Left lung (tissue), 10 donors: ENCODE results near the gene ITPR2. TPM values are rescaled to one million over a fixed set of nuclear protein-coding genes. Genes with fewer than 3 reads are reported as not detected.

ENCODE experiments used
- ATAC-seq: fragments of 200-7000 bp; cut with Tn5 transposase; one replicate; pipeline ENCODE4 v1.9.1; 2020; ENCODE audit warnings: moderate library complexity
- DNase-seq, 4 donors: peaks; one replicate each; pipeline ENCODE4 v3.0.0-alpha.2; 2013 to 2020
- H3K27ac ChIP-seq, 2 donors: fragments of 200-600 bp; sonication (generic) in 1 of 2; one replicate each; pipeline versions ENCODE4 v1.5.0 to v1.8.0; 2020 to 2021
- H3K27me3 ChIP-seq, 2 donors: fragments of 200-600 bp; sonication (generic) in 1 of 2; one replicate each; pipeline versions ENCODE4 v1.5.0 to v1.8.0; 2020 to 2021
- H3K36me3 ChIP-seq, 2 donors: fragments of 200-600 bp; sonication (generic) in 1 of 2; one replicate each; pipeline versions ENCODE4 v1.5.0 to v1.8.0; 2020 to 2021
- H3K4me1 ChIP-seq, 2 donors: fragments of 200-600 bp; one replicate each; pipeline ENCODE4 v1.8.0; 2021
- H3K4me3 ChIP-seq, 2 donors: fragments of 200-600 bp; sonication (generic) in 1 of 2; one replicate each; pipeline versions ENCODE4 v1.5.0 to v1.8.0; 2020 to 2021; ENCODE audit warnings: mild to moderate bottlenecking in 1 of 2
- H3K9me3 ChIP-seq, 2 donors: fragments of 200-600 bp; sonication (generic) in 1 of 2; one replicate each; pipeline versions ENCODE4 v1.5.0 to v1.8.0; 2020 to 2021
- intact Hi-C, 2 donors: fragments of 100-400 bp; cut with DNase I; formaldehyde crosslinking; loops; one replicate each; pipeline versions ENCODE4 v1.11.2 to v1.14.2; 2022
- polyA plus RNA-seq, 6 donors: library from polyadenylated mRNA; unstranded; fragments of 120-200 nt; gene quantifications; one replicate each; pipeline ENCODE4 v1.2.1, GENCODE V29; 2013; ENCODE audit not compliant: insufficient read length in 6 of 6
- total RNA-seq, 2 donors: library from RNA; stranded (reverse); fragmentation: NEBNext Ultra II Directional; extraction: Animal tissue kit (Norgen Biotek cat#: 25700); gene quantifications; one replicate each; pipeline ENCODE4 v1.2.1, GENCODE V29; 2021
- TF ChIP-seq, protein P1 (sequence below), 2 donors: fragments of 200-600 bp; sonication (generic) in 1 of 2; IDR thresholded peaks; one replicate each; pipeline versions ENCODE4 v1.5.0 to v1.8.0; 2021; ENCODE audit warnings: antibody characterized with exemption in 2 of 2
- donor health status: DM: no; HTN: yes; CAD: no.
- donor health status: DM: no; HTN: no; CAD: no.

ITPR2 gene
- total and polyA plus RNA-seq, 8 donors, result 5.5 to 67.8 (median 7.5) TPM

DNA sequence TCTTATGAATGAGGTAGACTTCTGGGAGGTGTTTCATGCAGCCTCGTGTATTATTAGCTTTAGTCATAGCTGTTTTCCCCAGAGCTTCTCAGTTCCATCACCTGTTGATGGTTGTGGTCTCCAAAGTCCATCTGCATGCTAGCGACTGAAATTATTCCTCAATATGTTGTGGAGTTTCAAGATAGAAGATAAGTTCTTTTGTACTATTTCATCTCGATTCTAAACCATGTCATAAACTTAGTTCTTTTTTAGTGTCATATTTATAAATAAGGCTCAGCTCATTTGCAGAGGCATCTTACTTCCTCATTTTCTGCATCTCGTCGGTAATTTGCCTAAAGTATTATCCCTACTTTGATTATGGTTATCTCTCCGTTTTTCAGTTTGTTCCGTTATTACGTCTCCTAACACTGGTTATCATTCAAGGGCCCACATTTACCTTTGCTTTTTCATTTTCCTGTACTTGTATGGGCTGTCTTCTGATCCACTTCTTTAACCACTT is 119.1 kb downstream of the ITPR2 start:
- DNase-seq (no peak), ATAC-seq (no peak)
- intact Hi-C loops, result no loop called here
- Histone ChIP-seq H3K27ac (no peak overlapping the region), H3K4me3 (no peak overlapping the region), H3K9me3 (no peaks in the 10 kb centered on the region), H3K4me1 (peaks cover 0 to 4% of the 10 kb centered on the region in 2 donors), H3K36me3 (peaks cover 0 to 27% of the 10 kb centered on the region in 2 donors), H3K27me3 (no peaks in the 10 kb centered on the region)
- TF ChIP-seq, protein P1, sequence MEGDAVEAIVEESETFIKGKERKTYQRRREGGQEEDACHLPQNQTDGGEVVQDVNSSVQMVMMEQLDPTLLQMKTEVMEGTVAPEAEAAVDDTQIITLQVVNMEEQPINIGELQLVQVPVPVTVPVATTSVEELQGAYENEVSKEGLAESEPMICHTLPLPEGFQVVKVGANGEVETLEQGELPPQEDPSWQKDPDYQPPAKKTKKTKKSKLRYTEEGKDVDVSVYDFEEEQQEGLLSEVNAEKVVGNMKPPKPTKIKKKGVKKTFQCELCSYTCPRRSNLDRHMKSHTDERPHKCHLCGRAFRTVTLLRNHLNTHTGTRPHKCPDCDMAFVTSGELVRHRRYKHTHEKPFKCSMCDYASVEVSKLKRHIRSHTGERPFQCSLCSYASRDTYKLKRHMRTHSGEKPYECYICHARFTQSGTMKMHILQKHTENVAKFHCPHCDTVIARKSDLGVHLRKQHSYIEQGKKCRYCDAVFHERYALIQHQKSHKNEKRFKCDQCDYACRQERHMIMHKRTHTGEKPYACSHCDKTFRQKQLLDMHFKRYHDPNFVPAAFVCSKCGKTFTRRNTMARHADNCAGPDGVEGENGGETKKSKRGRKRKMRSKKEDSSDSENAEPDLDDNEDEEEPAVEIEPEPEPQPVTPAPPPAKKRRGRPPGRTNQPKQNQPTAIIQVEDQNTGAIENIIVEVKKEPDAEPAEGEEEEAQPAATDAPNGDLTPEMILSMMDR (IDR thresholded peaks at IDR 0.05), result no peak

DNA sequence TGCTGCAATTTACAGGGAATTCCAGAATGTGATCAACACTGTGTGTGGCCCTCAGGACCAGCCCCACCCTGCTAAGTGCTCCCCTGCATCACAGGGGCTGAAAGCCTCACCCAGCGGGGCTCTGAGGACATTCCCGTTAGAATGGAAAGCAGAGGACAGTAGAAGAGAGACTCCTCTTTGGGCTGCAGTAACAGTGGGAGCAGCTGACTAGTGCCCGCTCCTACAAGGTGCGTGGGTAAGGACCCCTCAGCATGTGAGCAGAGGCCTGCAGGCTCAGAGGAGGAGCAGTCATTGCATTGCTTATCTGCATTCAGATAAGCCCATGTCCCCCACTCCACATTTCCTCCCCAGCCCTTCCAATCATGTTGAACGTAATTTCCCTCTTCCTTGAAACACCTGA is 120.1 kb downstream of the ITPR2 start:
- intact Hi-C loops, result no loop called here

DNA sequence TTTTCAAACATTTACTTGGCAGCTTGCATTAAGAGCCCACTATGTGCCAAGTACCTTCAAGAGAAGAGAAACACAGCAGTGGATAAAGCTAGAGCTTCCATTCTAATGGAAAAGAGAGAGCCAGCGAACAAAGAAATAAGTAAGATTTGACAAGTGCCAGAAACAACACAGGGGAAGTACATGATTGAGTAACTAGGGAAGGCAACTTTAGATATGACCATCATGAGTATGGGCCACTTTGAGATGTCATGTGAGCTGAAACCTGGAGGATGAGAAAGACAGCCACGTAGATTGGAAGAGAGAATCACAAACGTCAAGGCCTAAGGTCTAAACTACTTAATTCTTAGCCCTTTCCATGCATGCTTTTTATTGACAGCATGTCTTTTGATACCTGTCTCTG is 121.4 kb downstream of the ITPR2 start:
- H3K27me3 ChIP-seq, result no peaks in the 10 kb centered on the region
- TF ChIP-seq, protein P1 (IDR thresholded peaks at IDR 0.05), result no peak
- intact Hi-C loops, result no loop called here
- DNase-seq, result no peak
- ATAC-seq, result no peak
- H3K4me1 ChIP-seq, result peaks cover 0 to 4% of the 10 kb centered on the region in 2 donors
- peaks cover 0 to 27% of the 10 kb centered on the region in 2 donors for H3K36me3 ChIP-seq
- no peaks in the 10 kb centered on the region for H3K9me3 ChIP-seq
- no peak overlapping the region for H3K27ac ChIP-seq
- no peak overlapping the region for H3K4me3 ChIP-seq

More for the DNA sequence above, 120.1 kb downstream of the ITPR2 start:
- Histone ChIP-seq H3K9me3 (no peaks in the 10 kb centered on the region), H3K27me3 (no peaks in the 10 kb centered on the region), H3K4me1 (peaks cover 0 to 4% of the 10 kb centered on the region in 2 donors), H3K36me3 (peaks cover 0 to 27% of the 10 kb centered on the region in 2 donors), H3K27ac (no peak overlapping the region), H3K4me3 (no peak overlapping the region)
- no peak for ATAC-seq
- no peak for DNase-seq
- TF ChIP-seq, protein P1 (IDR thresholded peaks at IDR 0.05), result no peak

DNA sequence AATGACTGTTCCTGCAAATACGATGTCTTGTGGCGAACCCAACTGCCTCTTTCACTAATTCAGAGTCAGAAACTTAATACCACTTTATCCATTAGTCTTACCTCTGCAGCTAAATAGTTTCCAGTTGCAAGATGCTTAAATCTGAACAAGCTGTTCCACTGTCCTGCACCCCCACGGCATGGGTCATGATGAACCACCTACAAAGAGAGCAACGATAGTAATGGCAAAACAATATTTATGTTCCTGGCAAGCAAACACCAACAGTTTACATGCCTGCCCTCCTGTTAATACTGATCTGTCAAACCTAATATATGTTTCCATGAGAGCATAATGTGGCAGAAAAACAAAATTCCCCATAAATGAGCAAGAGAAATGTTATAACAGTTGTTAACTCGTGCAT is 121.9 kb downstream of the ITPR2 start:
- Histone ChIP-seq H3K4me1 (peaks cover 0 to 4% of the 10 kb centered on the region in 2 donors), H3K9me3 (no peaks in the 10 kb centered on the region), H3K36me3 (peaks cover 0 to 27% of the 10 kb centered on the region in 2 donors), H3K4me3 (no peak overlapping the region), H3K27me3 (no peaks in the 10 kb centered on the region), H3K27ac (no peak overlapping the region)
- intact Hi-C loops, result no loop called here
- ATAC-seq (no peak), DNase-seq (no peak)
- TF ChIP-seq, protein P1 (IDR thresholded peaks at IDR 0.05), result no peak

DNA sequence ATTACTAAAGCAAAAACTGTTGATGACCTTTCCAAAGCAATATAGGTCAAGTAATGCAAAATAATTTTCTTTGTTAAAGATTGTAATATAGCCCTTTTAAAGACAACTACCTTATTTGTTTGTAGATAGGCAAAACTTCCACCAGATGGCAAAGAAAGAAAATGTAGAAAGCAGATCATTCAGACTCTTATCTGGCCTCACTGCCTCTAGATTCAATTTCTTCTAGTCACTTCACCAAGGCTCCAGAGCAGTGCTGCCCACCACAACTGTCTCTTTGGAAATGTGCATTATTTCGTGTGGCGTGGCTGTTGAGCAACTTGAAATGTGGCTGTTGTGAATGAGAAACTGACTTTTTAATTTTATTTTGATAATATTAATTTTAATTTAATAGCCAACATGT is 127.1 kb downstream of the ITPR2 start:
- Histone ChIP-seq H3K27ac (no peak overlapping the region), H3K4me1 (peaks cover 0 to 22% of the 10 kb centered on the region in 2 donors), H3K27me3 (no peaks in the 10 kb centered on the region), H3K9me3 (no peaks in the 10 kb centered on the region), H3K36me3 (peaks cover 0 to 3% of the 10 kb centered on the region in 2 donors), H3K4me3 (no peak overlapping the region)
- ATAC-seq, result no peak
- TF ChIP-seq, protein P1 (IDR thresholded peaks at IDR 0.05), result no peak
- DNase-seq, result no peak
- intact Hi-C loops, result no loop called here
